SK-N-SH treated with all-trans-retinoic acid at 6 μM for 48 hours (cell line): Measurements from ENCODE around the gene KRTAP2-4.

ENCODE experiments used
- BACH2 ChIP-seq: fragments of 250-450 bp; sonication (Bioruptor Pico); IDR thresholded peaks from 2 replicates; pipeline ENCODE4 v1.9.0; 2021; ENCODE audit warnings: mild to moderate bottlenecking, borderline replicate concordance
- GLIS3 ChIP-seq: fragments of 250-450 bp; sonication (Bioruptor Pico); IDR thresholded peaks from 2 replicates; pipeline ENCODE4 v1.5.0; 2020; ENCODE audit warnings: mild to moderate bottlenecking, moderate library complexity
- ISL1 ChIP-seq: fragments of 250-450 bp; sonication (Bioruptor Pico); IDR thresholded peaks from 2 replicates; pipeline ENCODE4 v2.1.2; 2022; ENCODE audit warnings: mild to moderate bottlenecking, moderate library complexity
- TOX ChIP-seq: fragments of 250-450 bp; sonication (Bioruptor Pico); IDR thresholded peaks from 2 replicates; pipeline ENCODE4 v1.8.0; 2021; ENCODE audit warnings: mild to moderate bottlenecking, moderate library complexity, borderline replicate concordance
- ZFP3 ChIP-seq: fragments of 250-450 bp; sonication (Bioruptor Pico); IDR thresholded peaks from 2 replicates; pipeline ENCODE4 v1.5.0; 2020; ENCODE audit warnings: mild to moderate bottlenecking, moderate library complexity
- ZFP30 ChIP-seq: fragments of 450-650 bp; formaldehyde crosslinking; IDR thresholded peaks from 2 replicates; pipeline ENCODE4 v1.5.0; 2022; ENCODE audit warnings: mild to moderate bottlenecking, moderate library complexity
- ZNF565 ChIP-seq: fragments of 450-650 bp; formaldehyde crosslinking; conservative IDR thresholded peaks from 2 replicates; pipeline ENCODE4 v1.5.0; 2020; ENCODE audit warnings: low read depth, mild to moderate bottlenecking, moderate library complexity
- ZNF8 ChIP-seq: fragments of 450-650 bp; formaldehyde crosslinking; IDR thresholded peaks from 2 replicates; pipeline ENCODE4 v1.5.0; 2020; ENCODE audit warnings: mild to moderate bottlenecking, moderate library complexity
- TF ChIP-seq, protein P1 (sequence below): fragments of 250-450 bp; sonication (Bioruptor Pico); IDR thresholded peaks from 2 replicates; pipeline ENCODE4 v1.8.0; 2020; ENCODE audit warnings: mild to moderate bottlenecking, moderate library complexity, borderline replicate concordance
- TF ChIP-seq, protein P2 (sequence below): fragments of 250-450 bp; sonication (Bioruptor Pico); IDR thresholded peaks from 2 replicates; pipeline ENCODE4 v1.5.1; 2021; ENCODE audit warnings: mild to moderate bottlenecking, moderate library complexity
- TF ChIP-seq, protein P3 (sequence below): fragments of 250-450 bp; sonication (Bioruptor Pico); IDR thresholded peaks from 2 replicates; pipeline ENCODE4 v1.5.1; 2020; ENCODE audit warnings: low read depth, mild to moderate bottlenecking, moderate library complexity

DNA sequence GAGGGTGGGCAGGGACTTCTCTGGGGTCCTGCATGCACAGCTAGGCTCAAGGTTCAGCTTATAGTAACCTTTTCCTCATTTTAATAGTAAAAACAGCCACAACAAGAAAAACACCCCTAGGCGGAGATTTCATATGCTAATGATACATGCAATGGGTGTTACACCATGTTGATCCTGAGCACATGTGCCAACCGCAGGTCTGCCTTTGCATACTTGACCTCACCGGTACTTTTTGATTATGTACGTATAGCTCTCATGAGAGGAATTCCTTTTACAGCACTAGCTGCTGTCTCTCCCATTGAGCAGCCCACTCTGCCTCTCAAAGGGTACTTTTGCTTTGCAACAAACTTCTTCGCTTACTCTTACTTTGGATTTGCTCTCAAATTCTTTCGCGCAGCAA is 30.4 kb upstream of the KRTAP2-4 start:
- TF ChIP-seq GLIS3 (CRISPR knock-in tag) (no peak), ZNF565 (CRISPR knock-in tag) (no peak), ZNF8 (CRISPR knock-in tag) (no peak), TOX (CRISPR knock-in tag) (no peak), BACH2 (CRISPR knock-in tag) (no peak), ZFP3 (CRISPR knock-in tag) (no peak), ISL1 (CRISPR knock-in tag) (no peak), ZFP30 (no peak)
- TF ChIP-seq, protein P1, sequence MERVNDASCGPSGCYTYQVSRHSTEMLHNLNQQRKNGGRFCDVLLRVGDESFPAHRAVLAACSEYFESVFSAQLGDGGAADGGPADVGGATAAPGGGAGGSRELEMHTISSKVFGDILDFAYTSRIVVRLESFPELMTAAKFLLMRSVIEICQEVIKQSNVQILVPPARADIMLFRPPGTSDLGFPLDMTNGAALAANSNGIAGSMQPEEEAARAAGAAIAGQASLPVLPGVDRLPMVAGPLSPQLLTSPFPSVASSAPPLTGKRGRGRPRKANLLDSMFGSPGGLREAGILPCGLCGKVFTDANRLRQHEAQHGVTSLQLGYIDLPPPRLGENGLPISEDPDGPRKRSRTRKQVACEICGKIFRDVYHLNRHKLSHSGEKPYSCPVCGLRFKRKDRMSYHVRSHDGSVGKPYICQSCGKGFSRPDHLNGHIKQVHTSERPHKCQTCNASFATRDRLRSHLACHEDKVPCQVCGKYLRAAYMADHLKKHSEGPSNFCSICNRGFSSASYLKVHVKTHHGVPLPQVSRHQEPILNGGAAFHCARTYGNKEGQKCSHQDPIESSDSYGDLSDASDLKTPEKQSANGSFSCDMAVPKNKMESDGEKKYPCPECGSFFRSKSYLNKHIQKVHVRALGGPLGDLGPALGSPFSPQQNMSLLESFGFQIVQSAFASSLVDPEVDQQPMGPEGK (CRISPR knock-in tag), result no peak
- TF ChIP-seq, protein P2, sequence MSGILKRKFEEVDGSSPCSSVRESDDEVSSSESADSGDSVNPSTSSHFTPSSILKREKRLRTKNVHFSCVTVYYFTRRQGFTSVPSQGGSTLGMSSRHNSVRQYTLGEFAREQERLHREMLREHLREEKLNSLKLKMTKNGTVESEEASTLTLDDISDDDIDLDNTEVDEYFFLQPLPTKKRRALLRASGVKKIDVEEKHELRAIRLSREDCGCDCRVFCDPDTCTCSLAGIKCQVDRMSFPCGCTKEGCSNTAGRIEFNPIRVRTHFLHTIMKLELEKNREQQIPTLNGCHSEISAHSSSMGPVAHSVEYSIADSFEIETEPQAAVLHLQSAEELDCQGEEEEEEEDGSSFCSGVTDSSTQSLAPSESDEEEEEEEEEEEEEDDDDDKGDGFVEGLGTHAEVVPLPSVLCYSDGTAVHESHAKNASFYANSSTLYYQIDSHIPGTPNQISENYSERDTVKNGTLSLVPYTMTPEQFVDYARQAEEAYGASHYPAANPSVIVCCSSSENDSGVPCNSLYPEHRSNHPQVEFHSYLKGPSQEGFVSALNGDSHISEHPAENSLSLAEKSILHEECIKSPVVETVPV (CRISPR knock-in tag), result no peak
- TF ChIP-seq, protein P3, sequence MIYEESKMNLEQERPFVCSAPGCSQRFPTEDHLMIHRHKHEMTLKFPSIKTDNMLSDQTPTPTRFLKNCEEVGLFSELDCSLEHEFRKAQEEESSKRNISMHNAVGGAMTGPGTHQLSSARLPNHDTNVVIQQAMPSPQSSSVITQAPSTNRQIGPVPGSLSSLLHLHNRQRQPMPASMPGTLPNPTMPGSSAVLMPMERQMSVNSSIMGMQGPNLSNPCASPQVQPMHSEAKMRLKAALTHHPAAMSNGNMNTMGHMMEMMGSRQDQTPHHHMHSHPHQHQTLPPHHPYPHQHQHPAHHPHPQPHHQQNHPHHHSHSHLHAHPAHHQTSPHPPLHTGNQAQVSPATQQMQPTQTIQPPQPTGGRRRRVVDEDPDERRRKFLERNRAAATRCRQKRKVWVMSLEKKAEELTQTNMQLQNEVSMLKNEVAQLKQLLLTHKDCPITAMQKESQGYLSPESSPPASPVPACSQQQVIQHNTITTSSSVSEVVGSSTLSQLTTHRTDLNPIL (CRISPR knock-in tag), result no peak
